ENCODE measurements around the gene CAMTA2. TPM values are rescaled to one million over a fixed set of nuclear protein-coding genes. Genes with fewer than 3 reads are reported as not detected.

CAMTA2 gene
- total RNA-seq, 6 experiments from 2014 or later = 15.3 to 21.1 (median 17.7) TPM

DNA sequence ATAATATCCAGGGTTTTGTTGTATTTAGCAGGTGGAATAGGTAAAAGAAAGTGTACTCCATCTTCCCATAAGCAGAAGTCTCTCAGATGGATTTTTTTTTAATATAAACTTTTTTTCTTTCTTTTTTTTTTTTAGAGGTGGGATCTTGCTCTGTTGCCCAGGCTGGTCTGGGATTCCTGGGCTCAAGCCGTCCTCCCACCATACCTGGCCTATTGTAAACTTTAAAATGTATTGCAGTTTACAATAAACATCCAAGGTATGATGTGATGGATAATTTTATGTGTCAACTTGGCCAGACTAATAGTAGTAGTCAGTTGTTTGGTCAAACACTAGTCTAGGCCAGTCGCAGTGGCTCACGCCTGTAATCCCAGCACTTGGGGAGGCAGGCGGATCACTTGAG is 66.2 kb downstream of the CAMTA2 start:
- Histone ChIP-seq H3K27ac (peak overlapping the region; percentile 45 to 80 (median 78)), H3K4me3 (peak overlapping the region in 1 of 3 donors; percentile 7), H3K9me3 (no peaks in the 10 kb centered on the region), H3K4me1 (peaks cover 0 to 27% (median 3%) of the 10 kb centered on the region in 4 donors), H3K27me3 (no peaks in the 10 kb centered on the region), H3K36me3 (no peaks in the 10 kb centered on the region)
- intact Hi-C loops (cut with DNase I) = no loop called here
- TF ChIP-seq POLR2A (IDR thresholded peaks at IDR 0.05) = no peak
- TF ChIP-seq, protein P1, sequence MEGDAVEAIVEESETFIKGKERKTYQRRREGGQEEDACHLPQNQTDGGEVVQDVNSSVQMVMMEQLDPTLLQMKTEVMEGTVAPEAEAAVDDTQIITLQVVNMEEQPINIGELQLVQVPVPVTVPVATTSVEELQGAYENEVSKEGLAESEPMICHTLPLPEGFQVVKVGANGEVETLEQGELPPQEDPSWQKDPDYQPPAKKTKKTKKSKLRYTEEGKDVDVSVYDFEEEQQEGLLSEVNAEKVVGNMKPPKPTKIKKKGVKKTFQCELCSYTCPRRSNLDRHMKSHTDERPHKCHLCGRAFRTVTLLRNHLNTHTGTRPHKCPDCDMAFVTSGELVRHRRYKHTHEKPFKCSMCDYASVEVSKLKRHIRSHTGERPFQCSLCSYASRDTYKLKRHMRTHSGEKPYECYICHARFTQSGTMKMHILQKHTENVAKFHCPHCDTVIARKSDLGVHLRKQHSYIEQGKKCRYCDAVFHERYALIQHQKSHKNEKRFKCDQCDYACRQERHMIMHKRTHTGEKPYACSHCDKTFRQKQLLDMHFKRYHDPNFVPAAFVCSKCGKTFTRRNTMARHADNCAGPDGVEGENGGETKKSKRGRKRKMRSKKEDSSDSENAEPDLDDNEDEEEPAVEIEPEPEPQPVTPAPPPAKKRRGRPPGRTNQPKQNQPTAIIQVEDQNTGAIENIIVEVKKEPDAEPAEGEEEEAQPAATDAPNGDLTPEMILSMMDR (IDR thresholded peaks at IDR 0.05) = no peak
- 76% methylated on average over 4 of the region's 4 CpGs for WGBS (ENCODE audit: insufficient coverage, low coverage, low lambda C conversion rate, missing lambda C conversion rate)
- no peak for ATAC-seq
- no peak for DNase-seq

DNA sequence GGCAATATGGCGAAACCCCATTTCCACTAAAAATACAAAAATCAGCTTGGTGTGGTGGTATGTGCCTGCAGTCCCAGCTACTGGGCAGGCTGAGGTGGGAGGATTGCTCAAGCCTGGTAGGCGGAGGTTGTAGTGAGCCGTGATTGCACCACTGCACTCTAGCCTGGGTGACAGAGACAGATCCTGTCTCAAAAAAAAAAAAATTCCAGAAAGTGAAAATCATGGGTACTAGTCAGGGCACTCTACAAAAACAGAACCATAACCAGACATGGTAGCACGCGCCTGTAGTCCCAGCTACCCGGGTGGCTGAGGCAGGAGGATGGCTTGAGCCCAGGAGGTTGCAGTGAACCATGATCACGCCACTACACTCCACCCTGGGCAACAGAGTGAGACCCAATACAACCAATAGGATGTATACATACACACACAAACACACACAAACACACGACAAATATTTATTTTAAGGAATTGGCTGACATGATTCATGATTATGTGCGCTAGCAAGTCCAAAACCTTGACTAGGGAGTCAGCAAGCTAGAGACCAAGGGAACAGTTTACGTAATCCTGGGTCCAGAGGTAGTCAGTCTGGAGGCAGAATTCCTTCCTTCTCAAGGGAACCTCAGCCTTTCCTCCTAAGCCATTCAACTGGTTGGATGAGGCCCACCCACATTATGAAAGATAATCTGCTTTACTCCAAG is 67.0 kb downstream of the CAMTA2 start:
- H3K9me3 ChIP-seq = no peaks in the 10 kb centered on the region
- peaks cover 0 to 27% (median 3%) of the 10 kb centered on the region in 4 donors for H3K4me1 ChIP-seq
- intact Hi-C loops (cut with DNase I) = no loop called here
- WGBS (ENCODE audit: insufficient coverage, low coverage, low lambda C conversion rate, missing lambda C conversion rate) = 11% methylated on average over 10 of the region's 10 CpGs
- TF ChIP-seq, protein P1 (IDR thresholded peaks at IDR 0.05) = no peak
- TF ChIP-seq POLR2A (IDR thresholded peaks at IDR 0.05) = peak; percentile 45
- DNase-seq = peak; percentile 75 to 86 (median 83)
- no peaks in the 10 kb centered on the region for H3K27me3 ChIP-seq
- H3K36me3 ChIP-seq = no peaks in the 10 kb centered on the region
- peak overlapping the region in 1 of 3 donors; percentile 7 for H3K4me3 ChIP-seq
- H3K27ac ChIP-seq = peak overlapping the region; percentile 45 to 80 (median 78)
- ATAC-seq = peak; percentile 91 to 95 (median 93)

DNA sequence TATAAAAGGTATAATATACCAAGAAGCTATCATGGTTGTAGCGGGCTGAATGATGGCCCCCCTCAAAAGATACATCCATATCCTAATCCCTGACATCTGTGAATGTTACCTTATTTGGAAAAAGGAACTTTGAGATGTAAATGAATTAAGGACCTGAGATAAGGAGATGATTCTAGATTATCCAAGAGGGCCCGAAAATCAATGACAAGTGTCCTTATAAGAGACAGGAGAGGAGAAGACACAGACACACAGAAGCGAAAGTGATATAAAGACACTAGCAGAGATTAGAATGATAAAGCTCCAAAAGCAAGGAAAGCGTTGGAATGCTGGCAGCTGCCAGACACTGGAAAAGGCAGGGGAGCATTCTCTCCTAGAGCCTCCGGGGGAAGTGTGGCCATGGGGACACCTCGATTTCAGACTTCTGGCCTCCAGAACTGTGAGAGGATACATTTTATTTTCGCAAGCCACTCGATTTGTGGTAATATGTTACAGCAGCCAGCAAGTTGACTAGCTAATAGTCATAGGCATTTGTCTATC is 67.9 kb downstream of the CAMTA2 start:
- intact Hi-C loops (cut with DNase I) = loop anchor here in 1 of 2 donors (10.0 kb wide), 1 partner anchor 55 kb away; no protein-coding TSS in a partner anchor
- Histone ChIP-seq H3K27ac (peak overlapping the region; percentile 45 to 80 (median 78)), H3K27me3 (no peaks in the 10 kb centered on the region), H3K36me3 (no peaks in the 10 kb centered on the region), H3K4me1 (peaks cover 0 to 30% (median 4%) of the 10 kb centered on the region in 4 donors), H3K4me3 (no peak overlapping the region), H3K9me3 (no peaks in the 10 kb centered on the region)
- TF ChIP-seq, protein P1 (IDR thresholded peaks at IDR 0.05) = no peak
- TF ChIP-seq POLR2A (IDR thresholded peaks at IDR 0.05) = no peak
- DNase-seq = no peak
- 57% methylated on average over 8 of the region's 8 CpGs for WGBS (ENCODE audit: insufficient coverage, low coverage, low lambda C conversion rate, missing lambda C conversion rate)
- peak; percentile 15 to 36 (median 26) for ATAC-seq

Small RNA genes lying within 50 kb of the gene (microRNA-seq; reads per million reads assigned to microRNA genes)
- gene MIR6864 = 0 reads per million in 2 donors
- gene MIR6865 = 0 reads per million in 2 donors

Small RNA genes lying within 50 kb of the gene (small RNA-seq; reads per million reads assigned to genes)
- gene MIR6864 (0 to 0.10 reads per million in 2 experiments), gene MIR6865 (0 reads per million in 2 experiments)

Other genes starting within 250 kb of the CAMTA2 start
- gene ZMYND15, start 247.8 kb downstream of the CAMTA2 start, total RNA-seq = 1 to 10 TPM in 5 of 6 experiments, under 1 TPM in 1; 0.70 to 6.5 (median 1.9) TPM
- gene CXCL16, start 247.7 kb downstream of the CAMTA2 start, total RNA-seq = 10 to 100 TPM; 13.3 to 69.6 (median 31.3) TPM
- gene TM4SF5, start 215.8 kb downstream of the CAMTA2 start, total RNA-seq = 100 to 1,000 TPM in 3 of 6 experiments, 10 to 100 TPM in 3; 67.1 to 215 (median 112) TPM
- 10 to 100 TPM in 1 of 6 experiments, 1 to 10 TPM in 5; 3.5 to 12.3 (median 5.2) TPM for gene VMO1, start 201.3 kb downstream of the CAMTA2 start, total RNA-seq
- 10 to 100 TPM; 20.6 to 97.4 (median 60.9) TPM for gene GLTPD2, start 198.7 kb downstream of the CAMTA2 start, total RNA-seq
- 100 to 1,000 TPM in 2 of 6 experiments, 10 to 100 TPM in 4; 68.8 to 136 (median 75.7) TPM for gene PSMB6, start 191.5 kb downstream of the CAMTA2 start, total RNA-seq
- 10 to 100 TPM in 3 of 6 experiments, 1 to 10 TPM in 3; 8.2 to 27.3 (median 10.8) TPM for gene PLD2, start 180.5 kb downstream of the CAMTA2 start, total RNA-seq
- gene MINK1, start 154.3 kb downstream of the CAMTA2 start, total RNA-seq = 10 to 100 TPM; 20.3 to 42.5 (median 28.0) TPM
- gene C17orf107, start 88.1 kb downstream of the CAMTA2 start, total RNA-seq = 1 to 10 TPM; 1.6 to 4.0 (median 3.2) TPM
- gene CHRNE, start 84.6 kb downstream of the CAMTA2 start, total RNA-seq = 1 to 10 TPM; 1.4 to 2.9 (median 2.0) TPM
- under 1 TPM in 3 of 6 experiments, not detected in 3; 0.13 to 0.20 (median 0.15) TPM for gene GP1BA, start 55.4 kb downstream of the CAMTA2 start, total RNA-seq
- 10 to 100 TPM; 32.6 to 64.2 (median 41.0) TPM for gene SLC25A11, start 47.6 kb downstream of the CAMTA2 start, total RNA-seq
- 10 to 100 TPM; 52.1 to 73.5 (median 57.5) TPM for gene RNF167, start 47.4 kb downstream of the CAMTA2 start, total RNA-seq
- gene PFN1, start 39.1 kb downstream of the CAMTA2 start, total RNA-seq = 1,000 to 10,000 TPM in 1 of 6 experiments, 100 to 1,000 TPM in 5; 221 to 1,037 (median 292) TPM
- 10 to 100 TPM; 54.7 to 69.8 (median 58.7) TPM for gene ENO3, start 36.6 kb downstream of the CAMTA2 start, total RNA-seq
- 10 to 100 TPM; 22.3 to 33.9 (median 26.4) TPM for gene SPAG7, start 19.9 kb downstream of the CAMTA2 start, total RNA-seq
- 1 to 10 TPM in 2 of 6 experiments, under 1 TPM in 3, not detected in 1; 0.83 to 1.3 (median 0.97) TPM for gene INCA1, start 9.8 kb upstream of the CAMTA2 start, total RNA-seq
- gene KIF1C, start 10.3 kb upstream of the CAMTA2 start, total RNA-seq = 100 to 1,000 TPM in 3 of 6 experiments, 10 to 100 TPM in 3; 59.8 to 112 (median 99.3) TPM
- gene SLC52A1, start 47.8 kb upstream of the CAMTA2 start, total RNA-seq = under 1 TPM in 2 of 6 experiments, not detected in 4; 0.13 to 0.20 TPM
- gene ZFP3, start 90.8 kb upstream of the CAMTA2 start, total RNA-seq = 1 to 10 TPM in 1 of 6 experiments, under 1 TPM in 5; 0.51 to 1.6 (median 0.87) TPM
- 1 to 10 TPM; 3.3 to 5.0 (median 4.5) TPM for gene ZNF232, start 124.2 kb upstream of the CAMTA2 start, total RNA-seq
- under 1 TPM in 2 of 6 experiments, not detected in 4; 0.02 to 0.07 TPM for gene USP6, start 128.4 kb upstream of the CAMTA2 start, total RNA-seq
- gene ZNF594, start 204.2 kb upstream of the CAMTA2 start, total RNA-seq = 1 to 10 TPM; 1.2 to 3.8 (median 2.2) TPM
- 1 to 10 TPM; 1.0 to 9.9 (median 3.2) TPM for gene SCIMP, start 247.2 kb upstream of the CAMTA2 start, total RNA-seq

Data from right lobe of liver (tissue), 6 donors.